Measurements from ENCODE around the gene SORL1.

SORL1 gene

DNA sequence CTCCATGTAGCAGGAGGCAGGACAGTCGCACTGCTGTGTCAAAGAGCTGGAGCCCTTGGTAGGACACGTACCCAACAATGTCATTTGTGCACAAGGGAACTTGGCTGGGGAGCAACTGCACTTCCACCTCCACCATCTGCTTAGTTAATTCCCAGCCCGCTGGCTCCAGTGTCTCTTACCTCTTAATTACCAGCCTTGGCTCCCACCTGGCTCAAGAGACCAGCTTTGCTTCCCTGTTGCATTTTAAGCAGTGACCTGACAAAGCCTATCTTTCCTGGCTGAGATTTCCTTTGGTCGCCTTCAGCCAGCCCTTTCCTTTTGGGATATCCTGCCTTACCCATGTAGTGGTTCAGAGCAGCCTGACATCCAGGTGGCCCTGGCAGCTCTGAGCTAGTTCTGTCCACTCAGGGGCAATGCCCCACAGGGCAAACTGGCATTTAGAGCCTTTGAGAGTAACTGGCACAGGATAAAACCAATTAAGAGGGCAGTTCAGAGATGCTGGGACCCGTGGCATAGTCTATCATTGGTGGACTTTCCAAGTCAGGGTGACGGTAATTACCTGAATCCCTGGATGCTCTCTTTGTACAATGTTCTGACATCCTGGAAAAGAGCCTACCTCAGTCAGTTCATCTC lies 213.2 kb downstream of the SORL1 start:
- DNase-seq, result no peak

DNA sequence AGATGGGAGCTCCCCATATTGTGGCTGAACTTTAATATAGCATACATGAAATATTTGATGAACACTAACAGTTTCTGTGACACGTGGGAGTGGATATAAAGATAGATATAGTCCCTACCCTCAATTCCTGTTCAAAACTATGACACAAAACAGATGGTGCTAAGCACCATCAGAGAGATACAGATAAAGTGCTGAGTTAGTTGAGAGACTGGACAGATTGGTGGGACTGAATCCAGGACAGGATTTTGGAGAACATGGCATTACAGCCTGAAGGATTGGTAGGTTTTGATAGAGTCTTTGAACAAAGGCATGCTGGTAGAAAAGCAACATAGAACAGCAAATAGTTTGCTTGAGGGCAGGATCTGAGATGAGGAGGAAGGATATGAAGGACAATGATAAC lies 215.7 kb downstream of the SORL1 start:
- DNase-seq, result no peak

DNA sequence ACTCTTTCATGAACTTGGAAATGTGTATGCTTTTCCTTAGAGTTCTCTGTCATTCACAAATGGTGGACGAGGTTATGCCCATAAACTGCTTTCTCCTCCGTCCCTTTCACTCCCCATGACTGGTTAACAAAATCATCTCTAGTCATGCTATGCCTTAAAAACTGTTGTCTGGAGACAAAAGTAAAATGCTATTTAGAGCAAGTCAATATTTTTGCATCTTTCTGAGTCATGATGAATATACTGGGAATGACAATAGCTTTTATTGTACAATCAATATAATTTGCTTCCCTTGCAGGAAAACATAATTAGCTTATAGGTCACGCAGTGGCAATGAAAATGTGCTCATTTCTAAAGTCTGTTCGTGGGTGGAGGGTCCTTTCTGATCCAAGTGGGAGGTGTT lies 217.3 kb downstream of the SORL1 start:
- no peak for DNase-seq

DNA sequence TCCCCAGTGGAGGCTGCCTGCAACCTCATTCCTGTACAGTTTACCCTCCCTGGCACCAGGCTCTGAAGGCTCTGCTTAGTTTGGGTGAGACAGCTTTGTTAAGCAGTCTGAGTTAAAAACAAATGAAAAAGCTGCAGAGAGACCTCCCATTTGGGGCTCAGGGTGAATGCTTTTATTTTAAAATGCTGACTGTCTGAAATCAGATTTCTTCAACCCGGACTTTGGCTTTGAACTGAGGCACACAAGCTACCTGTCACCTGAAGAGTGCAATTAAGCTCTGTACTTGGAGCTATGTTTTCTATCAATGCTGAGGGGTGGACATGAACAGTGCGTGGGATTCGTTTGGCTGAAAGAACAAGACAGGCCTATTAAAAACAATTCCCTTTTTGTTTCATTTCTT lies 218.2 kb downstream of the SORL1 start:
- no peak for DNase-seq

DNA sequence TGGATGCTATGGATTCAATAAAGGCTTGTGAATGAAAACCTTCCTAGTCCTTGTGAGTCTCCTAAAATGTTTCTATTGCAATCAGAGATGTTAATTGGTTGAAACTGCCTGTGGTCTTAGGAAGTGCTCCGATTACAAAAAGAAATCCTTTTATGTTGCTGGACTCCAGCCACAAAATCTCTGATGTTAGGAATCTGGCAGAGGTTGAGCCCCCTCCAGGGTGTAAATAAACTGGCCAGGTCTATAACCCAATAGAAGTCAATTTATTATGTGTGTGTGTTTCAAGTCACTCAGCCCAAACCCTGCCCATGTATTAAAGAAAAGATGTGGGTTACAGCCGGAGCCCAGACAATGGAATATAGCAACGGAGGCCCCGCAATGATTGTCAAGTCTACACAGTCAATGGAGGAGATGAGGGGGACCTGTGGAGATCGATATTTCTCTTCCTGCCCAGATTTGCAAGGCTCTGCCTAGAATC lies 218.7 kb downstream of the SORL1 start:
- DNase-seq, result no peak

DNA sequence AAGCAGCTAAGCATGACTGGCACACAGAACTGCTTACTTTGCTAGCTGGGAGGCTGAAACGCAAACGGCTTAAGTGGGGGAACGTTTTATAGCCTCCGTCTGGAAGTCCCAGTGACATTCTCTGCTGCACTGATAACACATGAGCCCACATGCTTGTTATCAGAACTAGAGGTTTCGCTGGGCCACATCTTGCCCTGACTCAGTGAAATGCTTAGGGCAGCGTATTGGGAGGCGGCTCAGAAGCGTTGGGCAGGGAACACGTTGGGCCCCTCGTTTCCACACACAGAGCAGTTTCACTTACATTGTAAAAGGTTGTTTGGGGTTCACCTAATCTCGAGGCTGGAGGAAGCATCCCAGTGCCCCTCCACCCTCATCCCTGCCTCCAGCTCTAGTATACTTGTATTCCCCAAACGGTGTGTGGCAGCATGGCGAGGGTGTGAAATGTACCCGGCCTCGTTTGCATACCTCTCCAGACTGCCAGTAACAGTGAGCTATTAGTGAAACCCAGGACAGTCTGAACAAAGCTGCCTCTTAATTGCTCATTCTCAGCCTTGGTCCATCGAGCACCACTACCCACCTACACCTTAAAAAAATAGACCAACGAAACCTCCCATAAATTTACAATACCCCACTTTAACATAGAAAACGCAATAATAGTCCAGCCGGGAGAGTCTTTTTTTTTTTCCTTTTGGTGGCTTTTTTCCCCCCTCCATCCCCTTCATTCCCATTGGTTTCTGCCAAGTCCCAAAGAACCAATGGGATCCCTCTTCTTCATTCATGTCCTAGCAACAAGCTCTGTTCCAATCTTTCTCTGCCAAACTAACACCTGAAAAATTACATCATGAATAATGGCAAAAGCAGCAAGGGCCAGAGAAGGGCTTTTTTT lies 219.4 kb downstream of the SORL1 start:
- no peak for DNase-seq

DNA sequence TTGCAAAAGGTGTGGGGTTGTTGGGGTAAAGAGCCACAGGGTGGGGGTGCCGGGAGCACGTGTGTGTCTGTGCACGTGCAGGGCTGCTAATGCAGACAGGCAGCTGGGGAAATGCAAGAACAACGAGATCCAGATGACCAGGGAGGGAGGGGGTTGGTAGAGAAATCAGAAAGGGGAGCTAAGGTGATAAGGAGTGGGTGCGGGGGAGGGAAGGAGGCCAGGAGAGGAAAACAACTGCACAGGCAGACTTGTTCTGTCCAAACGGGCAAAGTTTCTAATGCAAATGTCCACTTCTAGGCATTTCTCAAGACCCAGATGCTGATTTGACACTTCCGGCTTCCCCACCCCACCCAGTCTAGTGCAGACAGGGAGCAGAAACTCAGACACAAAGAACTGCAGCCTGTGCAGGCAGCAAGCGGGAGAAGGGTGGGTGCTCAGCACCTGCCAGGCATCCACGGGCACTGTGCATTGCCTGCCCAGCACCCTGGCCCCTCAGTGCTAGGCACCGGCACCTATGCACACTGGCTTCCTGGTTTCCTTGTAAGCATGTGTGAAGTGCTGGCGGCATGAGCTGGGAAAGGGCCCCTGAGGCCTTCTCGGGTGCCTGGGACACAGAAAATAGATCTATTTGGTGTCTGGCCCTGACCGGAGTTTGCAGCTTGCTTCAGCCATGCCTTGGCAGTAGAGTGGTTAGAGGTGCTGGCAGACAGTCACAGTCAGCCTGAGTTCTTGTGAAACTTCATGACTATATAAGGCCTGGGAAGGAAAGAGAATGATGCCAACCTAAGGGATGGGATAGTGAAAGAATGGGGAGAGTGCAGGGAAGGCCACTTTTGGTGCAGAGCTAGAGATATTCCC lies 220.7 kb downstream of the SORL1 start:
- no peak for DNase-seq

DNA sequence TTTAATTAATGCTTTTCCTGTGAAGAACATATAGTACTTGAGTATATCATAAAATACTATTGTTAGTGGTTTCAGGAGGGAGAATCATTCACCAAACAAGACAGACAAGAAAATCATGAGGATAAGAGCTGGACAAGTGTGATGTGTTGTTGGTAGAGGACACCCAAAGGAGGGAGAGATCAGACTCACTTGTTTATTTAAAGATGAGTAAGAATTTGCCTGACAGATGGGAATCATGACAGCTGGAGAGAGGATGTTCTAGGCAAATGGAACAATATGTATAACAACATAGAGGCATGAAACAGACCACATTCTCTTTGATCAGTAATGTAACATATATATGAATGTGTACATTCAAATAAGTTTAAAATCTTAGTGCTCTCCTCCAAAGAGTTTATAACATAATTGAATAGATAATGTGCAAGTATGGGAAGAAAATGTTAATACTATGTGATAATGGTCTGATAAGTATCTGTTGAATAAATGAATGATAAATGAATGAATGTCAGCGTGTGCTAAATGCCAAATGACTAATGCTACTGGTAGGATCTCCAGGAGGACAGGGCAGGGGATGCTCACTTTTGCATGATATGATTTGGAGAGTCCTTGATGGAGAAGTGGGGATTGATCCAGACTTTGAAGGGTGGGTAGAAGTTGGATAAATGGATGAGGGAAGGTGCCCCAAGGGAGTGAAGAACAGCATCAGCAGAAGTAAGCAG lies 229.6 kb downstream of the SORL1 start:
- DNase-seq, result no peak
